Measurements from ENCODE around the gene CDH7.

CDH7 gene

GRCh38 chr18:65897292-65897691 is 146.5 kb downstream of the CDH7 start:
- H3K4me3 ChIP-seq (ENCODE audit: low read depth, low read length), result no peak overlapping the region
- no peak for DNase-seq (ENCODE audit: low read depth)

- DNase-seq (ENCODE audit: low read depth), result no peak
- no peak overlapping the region for H3K4me3 ChIP-seq (ENCODE audit: low read depth, low read length)
Observed at GRCh38 chr18:65901522-65901921, 150.7 kb downstream of the CDH7 start.

GRCh38 chr18:65906621-65907034 is 155.8 kb downstream of the CDH7 start:
- DNase-seq (ENCODE audit: low read depth), result no peak
- H3K4me3 ChIP-seq (ENCODE audit: low read depth, low read length), result no peak overlapping the region

- DNase-seq (ENCODE audit: low read depth), result no peak
Observed at GRCh38 chr18:65907281-65907680, 156.5 kb downstream of the CDH7 start.

GRCh38 chr18:65919018-65919417 is 168.2 kb downstream of the CDH7 start:
- H3K4me3 ChIP-seq (ENCODE audit: low read depth, low read length), result no peak overlapping the region
- no peak for DNase-seq (ENCODE audit: low read depth)

More at GRCh38 chr18:65907281-65907680, 156.5 kb downstream of the CDH7 start:
- H3K4me3 ChIP-seq (ENCODE audit: low read depth, low read length), result no peak overlapping the region

- no peak for DNase-seq (ENCODE audit: low read depth)
- no peak overlapping the region for H3K4me3 ChIP-seq (ENCODE audit: low read depth, low read length)
Observed at GRCh38 chr18:65919663-65920062, 168.9 kb downstream of the CDH7 start.

GRCh38 chr18:65922103-65922502 is 171.3 kb downstream of the CDH7 start:
- no peak for DNase-seq (ENCODE audit: low read depth)
- no peak overlapping the region for H3K4me3 ChIP-seq (ENCODE audit: low read depth, low read length)

GRCh38 chr18:65924904-65925303 is 174.1 kb downstream of the CDH7 start:
- DNase-seq (ENCODE audit: low read depth), result no peak
- no peak overlapping the region for H3K4me3 ChIP-seq (ENCODE audit: low read depth, low read length)

GRCh38 chr18:65934874-65935273 is 184.1 kb downstream of the CDH7 start:
- DNase-seq (ENCODE audit: low read depth), result no peak
- no peak overlapping the region for H3K4me3 ChIP-seq (ENCODE audit: low read depth, low read length)

GRCh38 chr18:65936678-65937077 is 185.9 kb downstream of the CDH7 start:
- no peak for DNase-seq (ENCODE audit: low read depth)

GRCh38 chr18:65937180-65937579 is 186.4 kb downstream of the CDH7 start:
- no peak overlapping the region for H3K4me3 ChIP-seq (ENCODE audit: low read depth, low read length)
- no peak for DNase-seq (ENCODE audit: low read depth)

More at GRCh38 chr18:65936678-65937077, 185.9 kb downstream of the CDH7 start:
- H3K4me3 ChIP-seq (ENCODE audit: low read depth, low read length), result no peak overlapping the region

GRCh38 chr18:65938592-65939372 is 188.0 kb downstream of the CDH7 start:
- no peak for DNase-seq (ENCODE audit: low read depth)
- no peak overlapping the region for H3K4me3 ChIP-seq (ENCODE audit: low read depth, low read length)

Measured in skeletal muscle cell (primary cell).